ENCODE data around the gene ABHD2. TPM values are rescaled to one million over a fixed set of nuclear protein-coding genes. Genes with fewer than 3 reads are reported as not detected.
A peak's percentile ranks its signal among the peaks of the same experiment; 100 is the strongest.

The ABHD2 gene
- total RNA-seq, 1 donor from 2014 or later: 185 TPM

GRCh38 chr15:89177116-89177515, 88.9 kb downstream of the ABHD2 start:
- no peak for DNase-seq (ENCODE audit: low spot score)
- intact Hi-C loops (cut with DNase I): loop anchor here (1.0 to 5.0 kb wide), 3 partner anchors 40 to 282 kb away; partner anchors contain the start of gene HAPLN3

DNA sequence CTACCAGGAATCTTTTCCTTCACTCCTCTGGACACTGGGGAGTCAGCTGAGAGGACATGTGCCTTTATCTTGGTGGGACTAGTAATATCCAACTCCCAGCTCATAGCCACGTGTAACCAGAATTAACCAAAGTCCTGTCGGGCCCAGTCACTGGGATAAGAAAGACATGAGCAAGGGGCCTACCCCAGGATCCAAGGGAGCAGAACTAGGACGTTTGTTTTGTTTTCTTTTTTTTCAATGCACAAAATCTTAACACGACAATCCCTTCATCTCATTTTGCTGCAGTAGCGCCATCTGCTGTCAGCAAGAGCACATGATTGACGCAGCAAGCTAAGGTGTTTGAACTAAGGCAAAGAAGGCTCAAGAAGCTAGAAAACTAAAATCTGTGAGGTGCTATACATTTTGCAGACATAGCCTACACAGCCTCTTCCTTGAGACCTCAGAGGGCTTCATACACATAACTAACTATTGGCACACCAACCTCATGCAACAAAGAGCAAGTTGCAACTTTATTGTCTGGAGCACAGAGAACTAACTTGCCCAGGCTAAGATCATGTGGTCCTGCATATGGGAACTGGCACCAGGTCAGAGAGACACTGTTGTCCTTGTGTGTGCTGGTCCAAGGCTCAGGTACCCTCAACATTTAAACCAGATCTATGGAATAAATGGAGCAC, 89.5 kb downstream of the ABHD2 start:
- DNase-seq (ENCODE audit: low spot score): no peak
- intact Hi-C loops (cut with DNase I): loop anchor here (1.0 to 5.0 kb wide), 3 partner anchors 40 to 283 kb away; partner anchors contain the start of gene HAPLN3

- DNase-seq (ENCODE audit: low spot score): no peak
- intact Hi-C loops (cut with DNase I): loop anchor here (5.0 kb wide), 1 partner anchor 41 kb away; no protein-coding TSS in a partner anchor
Observed at GRCh38 chr15:89178307-89178977, 90.2 kb downstream of the ABHD2 start.

GRCh38 chr15:89179966-89180875, 92.0 kb downstream of the ABHD2 start:
- intact Hi-C loops (cut with DNase I): loop anchor here (5.0 kb wide), 1 partner anchor 43 kb away; no protein-coding TSS in a partner anchor
- DNase-seq (ENCODE audit: low spot score): peak; percentile 56

- intact Hi-C loops (cut with DNase I): no loop called here
- peak; percentile 55 for DNase-seq (ENCODE audit: low spot score)
Observed at GRCh38 chr15:89184357-89184756, 96.1 kb downstream of the ABHD2 start.

DNA sequence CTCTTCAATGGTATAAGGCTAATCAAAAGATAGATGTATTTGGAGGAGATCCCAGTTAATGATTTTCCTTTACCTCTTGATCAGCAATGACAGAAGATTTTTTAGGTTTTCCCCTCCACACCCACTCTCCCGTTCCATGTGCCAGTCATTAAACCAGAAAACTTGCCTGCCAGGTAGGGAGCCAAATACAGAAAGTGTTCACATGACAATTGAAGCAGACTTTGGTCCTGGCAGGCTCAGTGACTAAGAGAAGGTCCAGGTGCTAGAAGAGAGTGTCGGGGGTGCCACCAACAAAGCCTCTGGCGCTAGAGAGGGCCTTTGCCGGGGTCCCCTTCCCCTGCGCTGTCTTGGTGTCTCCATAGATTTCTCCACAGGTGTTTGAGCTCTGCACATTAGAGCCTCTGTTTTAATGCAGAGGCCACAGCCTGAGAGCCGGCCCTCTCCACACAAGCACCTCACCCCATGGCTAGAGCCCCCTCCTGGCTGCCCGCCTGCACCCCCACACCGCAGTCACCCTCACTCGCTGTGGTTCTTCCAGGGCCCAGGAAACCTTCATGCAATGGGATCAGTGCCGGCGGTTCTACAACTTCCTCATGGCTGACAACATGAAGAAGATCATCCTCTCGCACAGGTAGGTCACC, 96.8 kb downstream of the ABHD2 start:
- peak; percentile 27 for DNase-seq (ENCODE audit: low spot score)
- intact Hi-C loops (cut with DNase I): no loop called here

DNA sequence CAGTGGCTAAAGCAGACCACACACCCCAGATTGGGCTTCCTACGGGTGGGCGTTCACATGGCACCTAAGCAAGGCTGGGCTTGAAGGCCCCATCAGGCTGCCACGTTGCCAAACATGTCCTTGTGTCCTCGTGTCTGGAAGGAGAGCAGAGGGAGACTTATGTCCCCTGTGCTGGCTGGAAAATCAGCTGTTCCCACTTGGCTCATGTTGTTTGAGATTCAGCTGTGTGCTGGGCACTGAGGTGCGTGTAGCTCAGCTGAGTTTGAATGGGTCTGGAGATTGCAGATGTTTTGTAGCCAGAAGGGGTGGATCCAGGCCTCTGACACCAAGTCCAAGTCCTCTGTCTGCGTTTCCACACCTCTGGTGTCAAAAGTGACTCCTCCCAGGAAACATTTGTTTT, 98.5 kb downstream of the ABHD2 start:
- peak; percentile 64 for DNase-seq (ENCODE audit: low spot score)
- intact Hi-C loops (cut with DNase I): no loop called here

GRCh38 chr15:89187301-89187985, 99.2 kb downstream of the ABHD2 start:
- intact Hi-C loops (cut with DNase I): no loop called here
- DNase-seq (ENCODE audit: low spot score): peak; percentile 38

DNA sequence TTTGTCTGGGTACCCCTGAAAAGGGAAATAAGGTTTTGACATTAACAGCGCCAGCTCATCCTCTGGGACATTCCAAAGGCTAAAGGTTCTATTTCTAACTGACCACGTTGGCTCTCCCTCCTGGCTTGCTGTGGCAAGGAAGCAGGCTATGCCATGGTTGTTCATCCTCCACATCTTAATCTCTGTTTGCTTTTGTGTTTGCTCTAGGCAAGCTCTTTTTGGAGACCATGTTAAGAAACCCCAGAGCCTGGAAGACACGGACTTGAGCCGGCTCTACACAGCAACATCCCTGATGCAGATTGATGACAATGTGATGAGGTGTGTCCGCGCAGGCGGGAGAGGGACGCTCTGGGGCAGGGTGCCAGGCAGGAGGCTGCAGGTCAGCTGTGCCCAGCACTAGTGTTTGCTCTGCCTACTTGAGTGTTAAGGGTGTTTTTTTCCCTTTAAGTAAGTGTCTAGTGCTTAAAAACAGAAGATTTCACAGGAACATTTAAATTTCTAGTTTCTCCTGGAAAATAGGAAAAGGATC, 99.8 kb downstream of the ABHD2 start:
- DNase-seq (ENCODE audit: low spot score): peak; percentile 24
- intact Hi-C loops (cut with DNase I): no loop called here

- intact Hi-C loops (cut with DNase I): no loop called here
- no peak for DNase-seq (ENCODE audit: low spot score)
Observed at GRCh38 chr15:89192136-89192535, 103.9 kb downstream of the ABHD2 start.

DNA sequence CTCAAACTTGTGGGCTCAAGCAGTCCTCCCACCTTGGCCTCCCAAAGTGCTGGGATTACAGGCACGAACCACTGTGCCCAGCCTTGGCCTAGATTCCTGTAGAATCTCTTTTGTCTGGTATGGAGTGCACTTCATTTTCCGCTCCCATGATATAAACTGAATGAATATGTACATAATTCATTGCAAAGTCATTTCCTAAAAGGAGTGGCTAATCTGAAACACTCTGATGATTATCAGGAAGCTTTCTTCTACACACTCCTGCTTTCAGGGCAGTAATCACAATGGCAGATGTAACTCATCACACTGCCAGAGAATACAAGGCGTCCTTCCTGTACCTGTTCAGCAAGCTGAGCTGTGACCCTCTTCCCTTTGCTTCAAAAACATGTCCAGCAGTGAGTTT, 104.5 kb downstream of the ABHD2 start:
- DNase-seq (ENCODE audit: low spot score): peak; percentile 17
- intact Hi-C loops (cut with DNase I): no loop called here

GRCh38 chr15:89194608-89195007, 106.4 kb downstream of the ABHD2 start:
- no peak for DNase-seq (ENCODE audit: low spot score)
- intact Hi-C loops (cut with DNase I): no loop called here

DNA sequence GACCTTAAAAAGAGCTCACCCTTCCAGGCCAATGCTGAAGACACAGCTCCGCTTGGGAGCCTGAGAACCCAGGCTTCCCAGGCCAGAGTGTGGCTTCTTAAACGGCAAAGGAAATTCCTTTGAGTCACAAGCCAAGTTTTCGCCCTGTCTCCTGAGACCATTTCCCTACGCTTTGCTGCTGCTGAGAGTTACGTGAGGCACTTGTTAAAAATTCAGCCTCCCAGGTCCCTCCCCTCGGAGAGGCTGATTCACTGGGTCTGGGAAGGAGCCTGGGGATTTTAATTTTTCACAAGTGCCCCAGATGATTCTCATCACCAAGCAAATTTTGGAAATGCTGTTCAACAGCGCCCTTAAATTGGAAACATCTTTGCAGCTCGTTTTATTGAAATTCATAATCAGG, 107.6 kb downstream of the ABHD2 start:
- intact Hi-C loops (cut with DNase I): no loop called here
- DNase-seq (ENCODE audit: low spot score): peak; percentile 41

GRCh38 chr15:89196241-89196640, 108.0 kb downstream of the ABHD2 start:
- intact Hi-C loops (cut with DNase I): no loop called here
- peak; percentile 17 for DNase-seq (ENCODE audit: low spot score)

DNA sequence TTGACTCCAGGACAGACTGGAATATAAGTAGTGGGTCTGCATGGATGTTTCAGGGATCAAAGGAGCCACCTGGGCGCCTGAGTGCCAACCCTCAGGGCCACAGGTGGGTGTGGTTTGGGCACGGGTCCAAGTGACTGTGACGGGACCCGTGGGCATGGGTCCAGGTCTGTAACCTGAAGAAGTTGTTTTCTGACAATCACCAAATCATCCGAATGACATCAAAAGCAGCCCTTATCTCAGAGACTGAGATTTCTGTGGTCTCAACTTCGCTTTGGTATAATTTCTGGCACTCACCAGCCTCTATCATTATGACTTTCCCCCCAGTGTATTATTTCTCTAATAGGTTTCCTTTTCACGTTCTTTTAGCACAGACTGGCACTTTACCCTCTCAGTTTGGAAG, 108.7 kb downstream of the ABHD2 start:
- peak; percentile 17 for DNase-seq (ENCODE audit: low spot score)
- intact Hi-C loops (cut with DNase I): no loop called here

GRCh38 chr15:89197503-89197971, 109.3 kb downstream of the ABHD2 start:
- intact Hi-C loops (cut with DNase I): no loop called here
- peak; percentile 68 for DNase-seq (ENCODE audit: low spot score)

GRCh38 chr15:89198196-89198595, 109.9 kb downstream of the ABHD2 start:
- DNase-seq (ENCODE audit: low spot score): no peak
- intact Hi-C loops (cut with DNase I): no loop called here

- intact Hi-C loops (cut with DNase I): no loop called here
Observed at GRCh38 chr15:89198934-89199333, 110.7 kb downstream of the ABHD2 start.

GRCh38 chr15:89199746-89200145, 111.5 kb downstream of the ABHD2 start:
- no peak for DNase-seq (ENCODE audit: low spot score)

More at GRCh38 chr15:89198934-89199333, 110.7 kb downstream of the ABHD2 start:
- DNase-seq (ENCODE audit: low spot score): no peak

More at GRCh38 chr15:89199746-89200145, 111.5 kb downstream of the ABHD2 start:
- intact Hi-C loops (cut with DNase I): no loop called here

Measured in cardiac septum (tissue), 1 donor.